Neural progenitor cell (in vitro differentiated cells): ENCODE measurements around the gene ANKRD31. TPM values are rescaled to one million over a fixed set of nuclear protein-coding genes. Genes with fewer than 3 reads are reported as not detected.

Experiments
- DNase-seq: peaks from one replicate; pipeline ENCODE4 v3.0.0-alpha.2; 2016; ENCODE audit warnings: low spot score
- H2AFZ ChIP-seq: fragments of 200-600 bp; sonication (generic); replicated peaks from 2 replicates; pipeline ENCODE4 v1.6.1; 2016; ENCODE audit warnings: antibody characterized with exemption
- H3F3A ChIP-seq: fragments of 200-600 bp; sonication (generic); 2 replicates; pipeline ENCODE4 v1.6.1; 2016; ENCODE audit warnings: antibody characterized with exemption, low read depth
- H3K27ac ChIP-seq: fragments of 200-600 bp; sonication (generic); 2 replicates; pipeline ENCODE4 v1.5.1; 2016; ENCODE audit warnings: mild to moderate bottlenecking
- H3K27me3 ChIP-seq: fragments of 200-600 bp; sonication (generic); 2 replicates; pipeline ENCODE4 v1.6.1; 2016; ENCODE audit warnings: mild to moderate bottlenecking, moderate library complexity
- H3K36me3 ChIP-seq: fragments of 200-600 bp; sonication (generic); 2 replicates; pipeline ENCODE4 v1.5.1; 2016
- H3K4me1 ChIP-seq: fragments of 200-600 bp; sonication (generic); 2 replicates; pipeline ENCODE4 v1.6.1; 2016; ENCODE audit warnings: mixed run types
- H3K4me2 ChIP-seq: fragments of 200-600 bp; sonication (generic); 2 replicates; pipeline ENCODE4 v1.6.1; 2016
- H3K4me3 ChIP-seq: fragments of 200-600 bp; sonication (generic); 2 replicates; pipeline ENCODE4 v1.5.1; 2016
- H3K79me2 ChIP-seq: fragments of 200-600 bp; sonication (generic); 2 replicates; pipeline ENCODE4 v1.6.1; 2016; ENCODE audit warnings: low read depth
- H3K9ac ChIP-seq: fragments of 200-600 bp; sonication (generic); 2 replicates; pipeline ENCODE4 v1.6.1; 2016
- H3K9me3 ChIP-seq: fragments of 200-600 bp; sonication (generic); 2 replicates; pipeline ENCODE4 v1.5.1; 2016; ENCODE audit warnings: low read depth
- H4K20me1 ChIP-seq: fragments of 200-600 bp; sonication (generic); 2 replicates; pipeline ENCODE4 v1.6.1; 2016; ENCODE audit warnings: low read depth
- H3K27ac Mint-ChIP-seq: 3 replicates; pipeline ENCODE4 v1.8.0; 2021; ENCODE audit warnings: mixed read lengths
- H3K27me3 Mint-ChIP-seq: 2 replicates; pipeline ENCODE4 v1.8.0; 2022; ENCODE audit warnings: low read depth, mild to moderate bottlenecking, inconsistent platforms, moderate library complexity, mixed read lengths; ENCODE audit not compliant: insufficient read depth
- H3K36me3 Mint-ChIP-seq: 3 replicates; pipeline ENCODE4 v1.8.0; 2021; ENCODE audit warnings: mixed read lengths
- H3K4me1 Mint-ChIP-seq: 3 replicates; pipeline ENCODE4 v1.8.0; 2021; ENCODE audit warnings: mixed read lengths
- H3K4me3 Mint-ChIP-seq: 3 replicates; pipeline ENCODE4 v1.8.0; 2021; ENCODE audit warnings: mild to moderate bottlenecking, moderate library complexity, mixed read lengths
- H3K9me3 Mint-ChIP-seq: 3 replicates; pipeline ENCODE4 v1.8.0; 2020; ENCODE audit warnings: mixed read lengths
- CTCF ChIP-seq: fragments of 200-600 bp; sonication (generic); IDR thresholded peaks from 2 replicates; pipeline ENCODE4 v1.5.1; 2017; ENCODE audit warnings: antibody characterized with exemption, mild to moderate bottlenecking
- EZH2 ChIP-seq: fragments of 200-600 bp; sonication (generic); IDR thresholded peaks from 2 replicates; pipeline ENCODE4 v1.6.1; 2017; ENCODE audit warnings: antibody characterized with exemption, mild to moderate bottlenecking, moderate library complexity
- EZH2phosphoT487 ChIP-seq: fragments of 200-600 bp; sonication (generic); IDR thresholded peaks from 2 replicates; pipeline ENCODE4 v1.6.1; 2017; ENCODE audit warnings: antibody characterized with exemption
- total RNA-seq: library from RNA; depleted of rRNA; stranded (reverse); fragments of >200 nt; gene quantifications from 2 replicates; pipeline ENCODE4 v1.2.3, GENCODE V29; 2015; ENCODE audit warnings: low replicate concordance

The ANKRD31 gene
- total RNA-seq, 1 donor from 2014 or later, result 0.75 TPM

GRCh38 chr5:75067434-75067833 lies 169.2 kb downstream of the ANKRD31 start:
- Mint-ChIP-seq H3K4me1 (peaks cover 22% of the 10 kb centered on the region), H3K9me3 (peaks cover 2% of the 10 kb centered on the region), H3K27ac (peak overlapping the region; percentile 3), H3K27me3 (peaks cover 3% of the 10 kb centered on the region), H3K4me3 (no peak overlapping the region), H3K36me3 (no peaks in the 10 kb centered on the region)
- Histone ChIP-seq H3K4me2 (no peak overlapping the region), H2AFZ (no peak overlapping the region), H3K9ac (no peak overlapping the region), H3K4me1 (no peaks in the 10 kb centered on the region), H4K20me1 (no peaks in the 10 kb centered on the region), H3F3A (no peaks in the 10 kb centered on the region), H3K36me3 (no peaks in the 10 kb centered on the region), H3K4me3 (no peak overlapping the region), H3K9me3 (no peaks in the 10 kb centered on the region), H3K27me3 (no peaks in the 10 kb centered on the region), H3K27ac (no peak overlapping the region), H3K79me2 (no peaks in the 10 kb centered on the region)
- TF ChIP-seq CTCF, result no peak
- TF ChIP-seq EZH2phosphoT487, result no peak
- no peak for TF ChIP-seq EZH2
- no peak for DNase-seq

GRCh38 chr5:75062925-75063531 lies 173.7 kb downstream of the ANKRD31 start:
- H3K4me2 ChIP-seq, result no peak overlapping the region
- Mint-ChIP-seq H3K4me1 (peaks cover 26% of the 10 kb centered on the region), H3K36me3 (no peaks in the 10 kb centered on the region), H3K9me3 (peaks cover 2% of the 10 kb centered on the region), H3K4me3 (no peak overlapping the region), H3K27me3 (peaks cover 2% of the 10 kb centered on the region), H3K27ac (no peak overlapping the region)
- H3K36me3 ChIP-seq, result no peaks in the 10 kb centered on the region
- H3K4me1 ChIP-seq, result no peaks in the 10 kb centered on the region
- H3K27me3 ChIP-seq, result no peaks in the 10 kb centered on the region
- no peak overlapping the region for H3K27ac ChIP-seq
- no peaks in the 10 kb centered on the region for H3F3A ChIP-seq
- H3K79me2 ChIP-seq, result no peaks in the 10 kb centered on the region
- no peak overlapping the region for H3K9ac ChIP-seq
- H3K4me3 ChIP-seq, result no peak overlapping the region
- no peaks in the 10 kb centered on the region for H4K20me1 ChIP-seq
- no peak for DNase-seq
- H3K9me3 ChIP-seq, result no peaks in the 10 kb centered on the region
- no peak overlapping the region for H2AFZ ChIP-seq
- TF ChIP-seq EZH2phosphoT487 (no peak), EZH2 (no peak), CTCF (no peak)

- Histone ChIP-seq H2AFZ (no peak overlapping the region), H3K9ac (no peak overlapping the region), H3K27me3 (peaks cover 3% of the 10 kb centered on the region), H3F3A (peaks cover 12% of the 10 kb centered on the region), H3K79me2 (no peaks in the 10 kb centered on the region), H3K36me3 (no peaks in the 10 kb centered on the region), H3K27ac (no peak overlapping the region), H3K9me3 (no peaks in the 10 kb centered on the region), H3K4me3 (no peak overlapping the region), H3K4me1 (peaks cover 4% of the 10 kb centered on the region), H3K4me2 (no peak overlapping the region), H4K20me1 (no peaks in the 10 kb centered on the region)
- Mint-ChIP-seq H3K36me3 (no peaks in the 10 kb centered on the region), H3K4me3 (no peak overlapping the region), H3K27ac (no peak overlapping the region), H3K4me1 (peaks cover 20% of the 10 kb centered on the region), H3K9me3 (no peaks in the 10 kb centered on the region), H3K27me3 (peaks cover 5% of the 10 kb centered on the region)
- no peak for TF ChIP-seq EZH2
- TF ChIP-seq CTCF, result no peak
- TF ChIP-seq EZH2phosphoT487, result no peak
- no peak for DNase-seq
These were observed 176.6 kb downstream of the ANKRD31 start for GRCh38 chr5:75059912-75060545.
